Adrenal gland (tissue), 12 donors: ENCODE results near the gene SMIM11. TPM values are rescaled to one million over a fixed set of nuclear protein-coding genes. Genes with fewer than 3 reads are reported as not detected.
A peak's percentile ranks its signal among the peaks of the same experiment; 100 is the strongest.

Experiments
- DNase-seq, 7 donors: peaks; one replicate each; pipeline ENCODE4 v3.0.0-alpha.2; 2019 to 2020
- H3K27ac ChIP-seq, 5 donors: fragments of 200-600 bp; sonication (generic) in 4 of 5; 1 replicate in 3 of 5; 2 replicates in 2 of 5; pipeline versions ENCODE4 v1.5.1 to v1.8.0; 2016 to 2020; ENCODE audit warnings: mild to moderate bottlenecking in 1 of 5
- H3K27me3 ChIP-seq: fragments of 200-600 bp; 2 replicates; pipeline ENCODE4 v1.8.0; 2021
- H3K36me3 ChIP-seq, 2 donors: fragments of 200-600 bp; replicated peaks in 1 of 2; 1 replicate in 1 of 2; 2 replicates in 1 of 2; pipeline versions ENCODE4 v1.5.1 to v1.8.0; 2018 to 2022
- H3K4me1 ChIP-seq, 2 donors: fragments of 200-600 bp; replicated peaks in 1 of 2; 1 replicate in 1 of 2; 2 replicates in 1 of 2; pipeline versions ENCODE4 v1.5.1 to v1.8.0; 2018 to 2021
- H3K4me3 ChIP-seq, 4 donors: fragments of 200-600 bp; sonication (generic) in 3 of 4; one replicate each; pipeline ENCODE4 v1.5.1; 2016 to 2018
- H3K9me3 ChIP-seq, 3 donors: fragments of 200-600 bp; sonication (generic) in 1 of 3; replicated peaks in 1 of 3; 1 replicate in 2 of 3; 2 replicates in 1 of 3; pipeline versions ENCODE4 v1.5.1 to v1.8.0; 2016 to 2021
- POLR2A ChIP-seq, 2 donors: fragments of 450-650 bp; IDR thresholded peaks; one replicate each; pipeline ENCODE4 v1.6.1; 2017; ENCODE audit warnings: antibody characterized with exemption in 2 of 2, mild to moderate bottlenecking in 2 of 2, moderate library complexity in 1 of 2
- WGBS, 4 donors: extraction: QIAGEN DNeasy Blood & Tissue Kit in 2 of 4; methylation state at CpG; one replicate each; pipeline versions ENCODE4 v1.1.5 to v1.1.7; 2013 to 2017; 5-methylcytosine and 5-hydroxymethylcytosine counted together
- intact Hi-C, 2 donors: fragments of 100-400 bp; cut with DNase I; formaldehyde crosslinking; loops; one replicate each; pipeline versions ENCODE4 v1.14.1 to v1.15.0; 2022 to 2023
- polyA plus RNA-seq, 3 donors: library from polyadenylated mRNA; stranded (reverse); fragments of 200-250 nt in 2 of 3; fragments of 350-450 nt in 1 of 3; fragmentation: Illumina TruSeq in 1 of 3; extraction: RNeasy Lipid Tissue Mini Kit (QIAGEN cat#74804) in 1 of 3; gene quantifications; one replicate each; pipeline ENCODE4 v1.2.3, GENCODE V29; 2013 to 2014
- total RNA-seq, 9 donors: library from RNA; depleted of rRNA in 4 of 9; stranded (reverse); fragments of >200 nt in 4 of 9; fragments of 120-200 nt in 1 of 9; fragmentation: NEBNext Ultra II Directional in 1 of 9; extraction: Animal tissue kit (Norgen Biotek cat#: 25700) in 1 of 9; gene quantifications; one replicate each; pipeline versions ENCODE4 v1.1.0 to v1.2.4, GENCODE V29; 2013 to 2023
- TF ChIP-seq, protein P1 (sequence below), 6 experiments: fragments of 450-650 bp in 4 of 6; fragments of 200-600 bp in 2 of 6; sonication (generic) in 1 of 6; IDR thresholded peaks; 1 replicate in 5 of 6; 2 replicates in 1 of 6; pipeline versions ENCODE4 v1.5.1 to v1.8.0; 2016 to 2021; ENCODE audit warnings: antibody characterized with exemption in 6 of 6, mild to moderate bottlenecking in 2 of 6, moderate library complexity in 1 of 6
- donor health status: healthy with polysubstance abuse.
- donor health status: Bipolar disorder and iron deficiency.
- donor health status: DM: yes; HTN: yes; CAD: no.
- donor health status: DM: no; HTN: no; CAD: no.
- donor health status: DM: no; HTN: no; CAD: no.
- donor health status: DM: yes; HTN: yes; CAD: no.

Gene SMIM11
- total and polyA plus RNA-seq, 12 donors = 2.3 to 24.4 (median 7.0) TPM; not detected in 1

DNA sequence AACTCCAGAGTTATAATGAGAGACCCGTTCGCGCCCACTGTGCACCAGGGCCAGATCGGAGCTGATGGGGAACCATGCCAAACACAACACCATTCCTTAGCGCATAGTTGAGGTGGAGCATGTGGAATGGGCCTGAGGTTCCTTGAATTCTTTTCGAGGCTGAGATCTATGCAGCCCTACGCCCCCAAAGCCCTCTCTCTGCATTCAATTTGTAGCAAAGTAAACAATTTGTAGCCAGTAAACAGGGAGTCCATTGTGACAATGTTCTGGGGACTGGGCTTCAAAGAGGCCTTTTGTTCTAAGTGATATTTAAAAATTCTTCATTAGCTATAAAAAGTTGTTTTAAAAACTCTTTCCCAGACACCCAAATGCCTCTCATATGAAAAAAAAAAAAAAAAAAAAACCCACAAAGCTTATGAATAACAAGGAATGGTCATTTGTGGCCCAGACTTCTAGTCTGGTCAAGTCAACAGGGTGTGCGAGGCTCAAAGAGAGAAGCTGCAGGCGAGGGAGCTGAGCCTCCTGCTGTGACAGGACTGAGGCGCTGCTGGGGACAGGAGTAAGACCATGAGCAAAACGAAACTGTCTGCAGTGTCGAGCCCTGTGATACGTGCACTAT lies 42.1 kb upstream of the SMIM11 start:
- intact Hi-C loops = no loop called here
- WGBS, 4 donors = 80 to 93% (median 90%) methylated on average over 12 to 13 of the region's 13 CpGs
- H3K36me3 ChIP-seq = no peaks in the 10 kb centered on the region
- no peaks in the 10 kb centered on the region for H3K27me3 ChIP-seq
- TF ChIP-seq POLR2A (IDR thresholded peaks at IDR 0.05) = no peak
- TF ChIP-seq, protein P1, sequence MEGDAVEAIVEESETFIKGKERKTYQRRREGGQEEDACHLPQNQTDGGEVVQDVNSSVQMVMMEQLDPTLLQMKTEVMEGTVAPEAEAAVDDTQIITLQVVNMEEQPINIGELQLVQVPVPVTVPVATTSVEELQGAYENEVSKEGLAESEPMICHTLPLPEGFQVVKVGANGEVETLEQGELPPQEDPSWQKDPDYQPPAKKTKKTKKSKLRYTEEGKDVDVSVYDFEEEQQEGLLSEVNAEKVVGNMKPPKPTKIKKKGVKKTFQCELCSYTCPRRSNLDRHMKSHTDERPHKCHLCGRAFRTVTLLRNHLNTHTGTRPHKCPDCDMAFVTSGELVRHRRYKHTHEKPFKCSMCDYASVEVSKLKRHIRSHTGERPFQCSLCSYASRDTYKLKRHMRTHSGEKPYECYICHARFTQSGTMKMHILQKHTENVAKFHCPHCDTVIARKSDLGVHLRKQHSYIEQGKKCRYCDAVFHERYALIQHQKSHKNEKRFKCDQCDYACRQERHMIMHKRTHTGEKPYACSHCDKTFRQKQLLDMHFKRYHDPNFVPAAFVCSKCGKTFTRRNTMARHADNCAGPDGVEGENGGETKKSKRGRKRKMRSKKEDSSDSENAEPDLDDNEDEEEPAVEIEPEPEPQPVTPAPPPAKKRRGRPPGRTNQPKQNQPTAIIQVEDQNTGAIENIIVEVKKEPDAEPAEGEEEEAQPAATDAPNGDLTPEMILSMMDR (IDR thresholded peaks at IDR 0.05) = no peak
- no peak for DNase-seq
- no peak overlapping the region for H3K4me3 ChIP-seq
- H3K9me3 ChIP-seq = no peaks in the 10 kb centered on the region
- H3K4me1 ChIP-seq = peaks cover 8 to 11% of the 10 kb centered on the region in 2 donors
- no peak overlapping the region for H3K27ac ChIP-seq

DNA sequence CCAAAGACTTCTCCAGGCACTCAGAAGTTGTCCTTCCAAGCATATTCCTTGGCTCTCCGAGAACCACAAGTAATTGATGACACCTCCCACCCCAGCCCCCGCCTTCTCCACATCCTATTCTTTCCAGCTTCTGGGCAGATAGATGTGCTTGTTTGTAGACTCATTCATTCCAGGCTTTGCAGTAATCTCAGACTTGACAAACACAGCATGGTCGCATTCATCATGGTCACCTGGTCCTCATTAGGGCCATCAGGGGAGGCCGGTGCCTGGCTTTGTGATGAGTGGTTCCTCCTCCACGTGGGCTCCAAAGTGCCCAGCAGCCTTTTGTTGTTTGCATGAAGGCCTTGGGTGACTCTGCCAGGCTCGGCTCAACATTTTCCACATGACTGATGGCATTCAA lies 40.0 kb upstream of the SMIM11 start:
- TF ChIP-seq POLR2A (IDR thresholded peaks at IDR 0.05) = no peak
- TF ChIP-seq, protein P1 (IDR thresholded peaks at IDR 0.05) = no peak
- no peaks in the 10 kb centered on the region for H3K36me3 ChIP-seq
- intact Hi-C loops = no loop called here
- DNase-seq = no peak
- H3K9me3 ChIP-seq = no peaks in the 10 kb centered on the region
- H3K4me1 ChIP-seq = peaks cover 8 to 11% of the 10 kb centered on the region in 2 donors
- no peak overlapping the region for H3K27ac ChIP-seq
- no peak overlapping the region for H3K4me3 ChIP-seq
- H3K27me3 ChIP-seq = no peaks in the 10 kb centered on the region
- 62 to 72% (median 67%) methylated on average over 6 of the region's 6 CpGs for WGBS, 4 donors

DNA sequence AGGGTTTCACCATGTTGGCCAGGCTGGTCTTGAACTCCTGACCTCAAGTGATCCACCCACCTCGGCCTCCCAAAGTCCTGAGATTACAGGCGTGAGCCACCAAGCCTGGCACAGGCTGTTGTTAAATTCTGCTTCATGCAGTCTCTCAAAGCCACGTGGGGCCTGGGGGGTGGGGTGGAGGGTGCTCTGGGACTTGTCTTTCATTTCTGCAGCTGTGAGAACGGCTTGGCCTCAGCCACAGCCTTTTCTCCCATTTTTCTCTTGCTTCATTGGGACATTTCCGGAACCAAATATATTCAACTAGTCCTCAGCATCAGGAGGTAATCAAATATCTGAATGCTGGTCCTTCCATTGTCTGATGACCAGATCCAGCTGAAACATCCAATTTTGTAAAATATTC lies 39.1 kb upstream of the SMIM11 start:
- H3K27me3 ChIP-seq = no peaks in the 10 kb centered on the region
- DNase-seq = no peak
- peaks cover 8 to 11% of the 10 kb centered on the region in 2 donors for H3K4me1 ChIP-seq
- H3K4me3 ChIP-seq = no peak overlapping the region
- TF ChIP-seq, protein P1 (IDR thresholded peaks at IDR 0.05) = no peak
- no peak for TF ChIP-seq POLR2A (IDR thresholded peaks at IDR 0.05)
- intact Hi-C loops = no loop called here
- H3K27ac ChIP-seq = peak overlapping the region in 2 of 5 donors; percentile 51 to 55
- no peaks in the 10 kb centered on the region for H3K9me3 ChIP-seq
- H3K36me3 ChIP-seq = no peaks in the 10 kb centered on the region
- WGBS, 4 donors = 63 to 76% (median 67%) methylated on average over 5 of the region's 5 CpGs

DNA sequence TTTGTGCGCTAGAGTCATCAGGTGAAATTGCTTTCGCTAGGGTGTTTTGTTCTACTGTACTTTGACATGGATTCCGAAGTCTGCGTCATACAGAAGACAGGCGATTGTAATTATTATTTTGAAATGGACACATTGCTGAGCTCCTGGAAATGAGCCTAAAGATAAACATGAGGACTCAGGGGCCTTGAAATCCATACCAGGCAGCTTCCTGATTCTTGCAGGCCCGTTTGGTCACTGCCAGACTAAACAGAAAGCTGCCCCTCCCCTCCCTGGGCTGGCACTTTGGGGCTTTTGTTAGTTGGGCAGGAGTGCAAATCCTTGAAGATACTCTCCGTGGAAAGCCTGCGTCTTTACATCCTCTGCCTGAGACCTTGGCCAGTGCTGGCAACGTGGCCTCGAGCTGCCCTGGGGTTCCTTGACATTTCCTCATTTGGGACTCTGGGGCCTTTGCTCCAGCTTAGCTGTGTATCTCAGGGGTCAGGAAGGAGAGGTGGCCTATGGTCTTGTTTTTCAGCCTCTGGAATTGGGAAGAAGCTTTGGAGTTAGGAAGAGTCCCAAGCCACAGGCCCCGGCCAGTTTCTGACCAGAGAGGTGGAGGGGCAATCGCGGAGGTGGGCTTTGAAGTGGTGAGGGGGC lies 38.4 kb upstream of the SMIM11 start:
- Histone ChIP-seq H3K9me3 (no peaks in the 10 kb centered on the region), H3K27ac (peak overlapping the region in 4 of 5 donors; percentile 24 to 55 (median 52)), H3K4me1 (peaks cover 8 to 11% of the 10 kb centered on the region in 2 donors), H3K4me3 (no peak overlapping the region), H3K27me3 (no peaks in the 10 kb centered on the region), H3K36me3 (no peaks in the 10 kb centered on the region)
- intact Hi-C loops = no loop called here
- 46 to 60% (median 51%) methylated on average over 9 to 13 of the region's 13 CpGs for WGBS, 4 donors
- peak; percentile 65 to 89 (median 79) for DNase-seq
- TF ChIP-seq, protein P1 (IDR thresholded peaks at IDR 0.05) = no peak
- no peak for TF ChIP-seq POLR2A (IDR thresholded peaks at IDR 0.05)
